CD4-positive, alpha-beta T cell treated with Interleukin-4 for 4 hours (primary cell): Measurements from ENCODE around the gene TBRG1.
A peak's percentile ranks its signal among the peaks of the same experiment; 100 is the strongest.
"Not testable (repeated sequence)": the region's sequence is repeated elsewhere in the genome, so short reads cannot be mapped to it uniquely, and the experiment has no call there.

Experiments used
- DNase-seq: peaks from one replicate; pipeline ENCODE4 v3.0.0-alpha.2; 2020

Gene TBRG1

DNA sequence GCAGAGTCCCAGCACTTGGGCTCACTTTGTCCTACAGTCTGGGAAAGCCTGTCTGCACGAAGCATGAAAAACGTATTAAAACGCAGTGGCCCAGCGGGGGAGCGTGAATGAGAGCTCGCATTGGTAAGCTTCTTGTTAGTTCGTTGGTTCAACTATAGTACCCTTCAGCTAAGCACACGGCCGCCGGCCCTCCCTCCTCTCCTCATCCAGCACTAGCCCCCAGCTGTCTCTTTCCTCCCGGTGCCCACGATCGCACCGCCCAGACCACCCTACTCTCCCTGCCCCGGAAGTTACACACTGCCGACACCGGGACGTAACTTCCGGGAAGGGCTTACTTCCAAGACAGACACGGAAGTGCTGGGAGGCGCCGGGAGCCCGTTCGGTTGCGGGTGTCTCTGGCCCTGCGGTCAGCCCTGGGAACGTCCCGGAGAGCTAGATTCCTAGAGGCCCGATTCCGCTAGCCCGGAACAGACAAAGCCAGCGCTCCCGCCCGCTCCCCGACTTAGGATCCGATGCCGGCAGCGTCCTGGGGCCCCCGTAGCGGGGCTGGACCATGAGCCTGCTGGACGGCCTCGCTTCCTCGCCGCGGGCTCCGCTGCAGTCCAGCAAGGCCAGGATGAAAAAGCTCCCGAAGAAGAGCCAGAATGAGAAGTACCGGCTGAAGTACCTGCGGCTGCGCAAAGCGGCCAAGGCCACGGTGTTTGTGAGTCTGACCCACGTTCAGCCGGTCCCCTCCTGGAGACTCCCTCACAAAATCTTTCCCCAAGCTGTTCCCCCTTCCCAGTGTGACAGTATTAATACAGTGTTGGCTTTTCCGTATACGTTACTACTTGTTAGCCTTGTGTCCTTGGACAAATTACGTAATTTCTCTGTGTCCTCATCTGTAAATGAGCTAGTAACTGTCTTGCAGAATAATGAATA is at the start of gene TBRG1:
TBRG1 (plus strand) TSS at position 334 of the 921 bp plus-strand sequence; CDS start at position 554, 220 bp downstream.
- peak; percentile 81 for DNase-seq

GRCh38 chr11:124577716-124578427 is 44.8 kb upstream of the TBRG1 start:
- DNase-seq: no peak

- DNase-seq: no peak
Observed at GRCh38 chr11:124578761-124579160, 43.9 kb upstream of the TBRG1 start.

- no peak for DNase-seq
Observed at GRCh38 chr11:124581817-124582216, 40.8 kb upstream of the TBRG1 start.

DNA sequence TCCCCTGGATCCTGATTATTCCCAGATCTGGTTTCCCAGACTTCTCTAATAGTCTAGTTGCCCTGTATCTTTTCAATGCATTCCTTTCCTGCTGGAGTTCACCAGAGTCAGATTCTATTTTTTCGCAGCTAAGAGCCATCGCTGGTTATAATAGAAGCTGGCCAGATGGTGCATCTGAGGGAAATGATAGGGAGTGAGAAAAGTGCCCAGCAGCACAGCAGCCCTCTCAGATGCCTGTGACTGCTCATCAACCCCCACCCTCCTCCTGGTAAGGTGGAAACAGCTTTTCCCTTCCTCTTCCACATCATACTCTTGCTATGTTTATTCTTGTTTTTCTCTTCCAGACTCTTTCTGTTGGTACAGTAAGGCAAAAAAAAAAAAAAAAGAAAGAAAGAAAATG is 40.1 kb upstream of the TBRG1 start:
- DNase-seq: no peak

- DNase-seq: no peak
Observed at GRCh38 chr11:124583781-124584180, 38.9 kb upstream of the TBRG1 start.

DNA sequence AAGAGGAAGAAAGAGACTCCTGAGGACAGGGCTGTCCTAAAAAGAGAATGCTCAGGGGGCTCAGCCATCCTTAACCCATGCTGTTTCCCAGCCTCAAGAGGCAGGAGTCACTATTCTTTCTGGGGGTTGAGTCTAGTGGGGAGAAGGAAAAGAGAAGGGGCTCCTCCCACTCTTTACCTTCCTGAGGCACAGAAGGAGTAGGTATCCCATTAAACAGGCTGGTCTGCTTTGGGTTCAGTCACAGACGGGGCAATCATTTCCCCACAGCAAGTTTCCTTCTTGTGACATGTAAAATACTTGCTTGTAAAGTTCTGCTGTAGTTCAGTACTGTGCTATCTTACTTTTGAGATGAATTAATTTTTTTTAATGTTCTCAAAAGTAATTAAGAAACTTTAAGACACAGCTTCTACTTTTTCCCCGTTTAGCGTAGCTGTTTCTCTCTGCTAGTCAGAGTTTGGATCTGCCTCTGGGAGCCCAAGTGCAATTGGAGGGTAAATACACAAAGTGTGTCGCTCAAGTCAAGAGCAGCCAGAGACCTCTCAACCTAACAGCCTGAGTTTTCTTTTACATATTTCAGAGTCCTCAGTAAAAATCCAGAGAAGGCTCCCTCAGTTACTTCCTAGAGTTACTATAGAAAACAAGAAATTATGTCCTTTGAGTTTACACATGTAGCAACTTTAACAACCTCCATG is 37.8 kb upstream of the TBRG1 start:
- no peak for DNase-seq

- DNase-seq: peak; percentile 39
Observed at GRCh38 chr11:124586238-124586860, 36.3 kb upstream of the TBRG1 start.

- DNase-seq: no peak
Observed at GRCh38 chr11:124591430-124591829, 31.2 kb upstream of the TBRG1 start.

GRCh38 chr11:124592627-124593026 is 30.0 kb upstream of the TBRG1 start:
- DNase-seq: no peak

DNA sequence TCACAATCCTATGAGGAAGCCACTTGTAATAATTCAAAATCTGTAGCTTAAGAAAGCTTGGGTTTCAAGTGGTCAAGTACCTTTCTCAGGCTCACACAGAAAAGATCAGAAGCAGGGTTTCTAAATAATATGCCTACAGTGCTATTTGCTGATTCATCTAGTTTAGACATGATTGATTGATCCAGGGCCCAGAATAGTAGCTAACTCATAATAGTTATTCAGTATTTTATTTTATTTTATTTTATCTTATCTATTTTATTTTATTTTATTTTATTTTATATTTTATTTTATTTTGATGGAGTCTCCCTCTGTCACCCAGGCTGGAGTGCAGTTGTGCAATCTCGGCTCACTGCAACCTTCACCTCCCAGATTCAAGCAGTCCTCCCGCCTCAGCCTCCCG is 27.4 kb upstream of the TBRG1 start:
- DNase-seq: no peak

DNA sequence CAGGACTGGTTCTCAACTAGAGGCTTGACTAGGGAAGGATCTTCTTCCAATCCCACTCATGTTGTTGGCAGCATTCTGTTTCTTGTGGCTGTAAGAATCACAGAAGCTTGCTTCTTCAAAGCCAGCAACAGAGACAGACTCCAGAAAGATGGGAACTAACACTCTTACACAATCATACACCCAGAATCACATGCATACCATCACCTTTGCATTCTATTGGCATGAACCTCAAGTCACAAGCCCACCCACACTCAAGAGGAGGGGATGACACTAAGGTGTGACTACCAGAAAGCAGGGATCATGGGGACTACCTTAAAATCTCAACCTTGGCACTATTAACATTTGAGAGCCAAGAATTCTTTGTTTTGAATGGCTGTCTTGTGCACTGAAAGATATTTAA is 25.0 kb upstream of the TBRG1 start:
- DNase-seq: no peak

GRCh38 chr11:124600621-124601320 is 21.9 kb upstream of the TBRG1 start:
- no peak for DNase-seq

GRCh38 chr11:124602193-124602592 is 20.5 kb upstream of the TBRG1 start:
- DNase-seq: no peak

DNA sequence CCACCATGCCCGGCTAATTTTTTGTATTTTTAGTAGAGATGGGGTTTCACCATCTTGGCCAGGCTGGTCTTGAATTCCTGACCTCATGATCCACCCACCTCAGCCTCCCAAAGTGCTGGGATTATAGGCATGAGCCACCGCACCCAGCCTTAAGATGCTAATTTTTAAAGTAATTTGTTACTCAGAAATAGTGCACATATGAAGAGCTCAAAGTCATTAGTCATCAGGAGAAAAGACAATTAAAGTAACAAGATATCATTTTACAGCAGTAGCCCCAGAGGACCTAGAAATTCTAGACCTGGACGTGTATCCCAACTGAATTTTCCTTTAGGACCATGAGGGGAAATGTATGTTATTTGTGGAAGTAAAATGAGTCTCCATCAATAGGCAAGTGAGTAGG is 19.9 kb upstream of the TBRG1 start:
- not testable (repeated sequence) for DNase-seq

DNA sequence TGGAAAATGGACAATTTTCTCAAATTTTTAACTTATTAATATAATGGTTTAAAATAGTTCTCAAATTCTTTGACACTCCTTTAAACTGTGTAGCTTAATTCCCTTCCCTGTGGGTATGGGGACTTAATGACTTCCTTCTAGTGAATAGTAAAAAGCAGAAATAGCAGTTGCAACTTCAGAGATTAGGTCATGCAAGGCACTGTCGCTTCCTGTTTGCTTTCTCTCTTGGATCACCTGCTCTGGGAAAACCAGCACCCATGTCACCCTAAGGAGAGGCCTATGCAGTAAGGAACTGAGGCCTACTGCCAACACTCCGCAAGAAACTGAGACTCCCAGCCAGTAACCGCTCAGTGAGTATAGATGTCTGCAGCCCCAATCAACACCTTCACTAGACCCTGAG is 16.9 kb upstream of the TBRG1 start:
- no peak for DNase-seq

- no peak for DNase-seq
Observed at GRCh38 chr11:124608147-124608546, 14.5 kb upstream of the TBRG1 start.

DNA sequence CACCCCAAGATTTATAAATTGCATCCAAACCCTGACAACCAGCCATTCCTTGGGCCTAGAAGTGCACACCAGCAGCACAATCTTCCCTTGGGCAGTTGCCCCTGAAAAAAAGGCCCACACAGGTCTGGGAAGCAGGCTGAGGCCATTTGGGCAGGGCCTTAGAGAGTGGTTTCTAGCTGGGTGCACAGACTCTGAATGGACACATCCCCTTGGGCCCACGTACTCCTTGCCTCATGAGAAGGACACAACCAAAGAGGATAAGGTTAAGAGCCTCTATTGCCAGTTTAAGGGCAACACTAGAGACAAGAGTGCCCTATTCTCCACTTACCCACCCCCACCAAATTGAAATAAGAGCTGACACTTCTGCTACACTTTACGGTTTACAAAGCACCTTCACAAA is 12.4 kb upstream of the TBRG1 start:
- DNase-seq: no peak

GRCh38 chr11:124611064-124611463 is 11.6 kb upstream of the TBRG1 start, which contains the start of gene PANX3:
Gene PANX3 (plus strand): TSS chr11:124611428. CDS start chr11:124611557, 129 bp downstream.
- DNase-seq: no peak

DNA sequence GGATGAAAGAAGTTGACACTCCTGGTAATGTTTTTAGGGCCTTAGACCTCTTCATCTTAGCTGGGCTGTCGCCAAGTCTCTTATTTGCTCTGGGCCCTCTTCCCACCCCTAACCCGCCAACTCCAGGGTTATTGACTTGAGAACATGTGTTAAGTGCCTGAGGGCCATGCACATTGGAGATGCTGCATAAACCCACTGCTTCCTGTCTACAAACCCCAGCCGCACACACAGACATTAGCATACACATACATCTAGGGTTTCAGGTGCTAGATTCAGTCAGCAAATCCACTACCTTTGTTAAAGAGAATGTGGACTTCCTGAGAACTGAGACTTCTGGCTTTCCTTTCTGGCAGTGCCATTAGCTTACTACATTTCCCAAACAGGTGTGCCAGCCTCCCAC is 10.6 kb upstream of the TBRG1 start:
- no peak for DNase-seq

GRCh38 chr11:124612567-124613246 is 10.0 kb upstream of the TBRG1 start:
- DNase-seq: no peak

DNA sequence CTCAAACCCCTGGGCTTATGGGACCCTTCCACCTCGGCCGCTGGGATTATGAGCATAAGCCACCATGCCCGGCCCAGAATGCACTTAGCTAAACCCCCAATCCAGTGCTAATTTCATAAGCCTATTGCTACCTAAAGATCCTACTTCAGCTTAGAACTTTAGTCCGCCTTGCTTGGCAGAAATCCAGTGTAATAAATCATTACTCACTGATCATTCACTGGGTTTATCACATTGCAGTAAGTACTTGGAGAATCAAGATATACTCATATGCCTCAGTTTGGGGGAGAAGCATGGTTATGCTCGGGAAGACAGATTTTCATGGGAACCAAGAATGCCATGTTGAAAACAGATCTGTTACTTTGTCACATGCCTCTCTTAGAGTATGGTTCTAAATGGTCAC is 3.8 kb upstream of the TBRG1 start:
- DNase-seq: no peak
